ENCODE data around the gene AMPD1. TPM values are rescaled to one million over a fixed set of nuclear protein-coding genes. Genes with fewer than 3 reads are reported as not detected.

The AMPD1 gene
- not detected in 2 replicates for total RNA-seq

GRCh38 chr1:114695430-114696058, at the start of gene AMPD1:
Gene AMPD1 (minus strand): TSS chr1:114695546. CDS start chr1:114695471, 75 bp downstream.

GRCh38 chr1:114716304-114717170, 21.2 kb upstream of the AMPD1 start, which contains the start of gene NRAS:
Gene NRAS (minus strand): TSS chr1:114716771. CDS start chr1:114716160, 611 bp downstream.

DNA sequence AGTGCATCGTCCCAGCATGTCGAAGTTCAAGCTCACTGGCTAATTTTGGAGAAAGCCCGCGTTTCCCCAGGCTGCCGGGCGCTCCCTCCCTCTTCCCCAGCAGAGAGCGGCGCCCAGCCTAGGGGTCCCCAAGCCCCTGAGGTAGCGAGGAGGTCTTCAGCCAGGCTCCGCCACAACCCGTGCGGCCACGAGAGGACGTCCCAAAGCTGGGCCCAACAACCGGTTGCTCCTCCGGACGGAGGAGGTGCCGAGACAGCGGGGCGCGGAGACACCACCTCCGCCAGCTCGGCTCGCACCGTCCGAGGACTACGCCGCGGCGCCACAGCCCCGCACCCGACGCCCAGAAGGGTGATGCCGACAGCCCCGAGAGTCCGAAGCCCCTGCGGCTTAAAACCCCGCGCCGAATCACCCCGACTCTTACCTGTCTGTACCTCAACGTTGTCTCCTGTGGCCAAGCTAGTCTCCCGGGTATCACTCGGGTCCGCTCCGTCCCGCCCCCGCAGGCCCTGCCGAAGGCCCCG, 25.7 kb downstream of the AMPD1 start, which contains the start of gene DENND2C:
TSS of gene DENND2C (minus strand) at position 488 of the 521 bp plus-strand sequence. CDS start 44,065 bp downstream, outside the sequence.

Small RNA genes lying within 50 kb of the gene (small RNA-seq; reads per million reads assigned to genes)
- gene RN7SL432P (ENCODE audit: low replicate concordance) = not detected
- gene RNY1P13 (ENCODE audit: low replicate concordance) = 0.10 reads per million

Other genes with a start within 250 kb of the AMPD1 start
- gene TRIM33, start 184.3 kb downstream of the AMPD1 start, total RNA-seq = 29.5 and 40.7 TPM in 2 replicates
- gene BCAS2, start 113.9 kb downstream of the AMPD1 start, total RNA-seq = 43.2 and 45.1 TPM in 2 replicates
- 0.44 and 1.7 TPM in 2 replicates for gene DENND2C, start 25.5 kb downstream of the AMPD1 start, total RNA-seq
- gene NRAS, start 21.2 kb upstream of the AMPD1 start, total RNA-seq = 58.9 and 125 TPM in 2 replicates
- gene CSDE1, start 62.4 kb upstream of the AMPD1 start, total RNA-seq = 442 and 685 TPM in 2 replicates
- 29.1 and 35.1 TPM in 2 replicates for gene SIKE1, start 85.1 kb upstream of the AMPD1 start, total RNA-seq
- gene SYCP1, start 159.3 kb upstream of the AMPD1 start, total RNA-seq = not detected in 2 replicates

All from placental pericyte (primary cell).